Hepatocyte (in vitro differentiated cells): ENCODE results near the gene MBNL3. TPM values are rescaled to one million over a fixed set of nuclear protein-coding genes. Genes with fewer than 3 reads are reported as not detected.

Source experiments
- DNase-seq: peaks from one replicate; pipeline ENCODE4 v3.0.0-alpha.2; 2016; ENCODE audit warnings: low spot score
- H2AFZ ChIP-seq: fragments of 200-600 bp; sonication (generic); 2 replicates; pipeline ENCODE4 v1.6.0; 2016; ENCODE audit warnings: antibody characterized with exemption, mild to moderate bottlenecking
- H3K27ac ChIP-seq: fragments of 200-600 bp; sonication (generic); 2 replicates; pipeline ENCODE4 v1.5.1; 2016; ENCODE audit warnings: mild to moderate bottlenecking
- H3K27me3 ChIP-seq: fragments of 200-600 bp; sonication (generic); 2 replicates; pipeline ENCODE4 v1.6.1; 2016
- H3K36me3 ChIP-seq: fragments of 200-600 bp; sonication (generic); replicated peaks from 2 replicates; pipeline ENCODE4 v1.5.1; 2016; ENCODE audit warnings: low read depth; ENCODE audit not compliant: insufficient read depth
- H3K4me1 ChIP-seq: fragments of 200-600 bp; sonication (generic); 2 replicates; pipeline ENCODE4 v1.5.1; 2016; ENCODE audit warnings: mild to moderate bottlenecking, moderate library complexity; ENCODE audit not compliant: insufficient read depth
- H3K4me2 ChIP-seq: fragments of 200-600 bp; sonication (generic); 2 replicates; pipeline ENCODE4 v1.6.0; 2016
- H3K4me3 ChIP-seq: fragments of 200-600 bp; sonication (generic); 2 replicates; pipeline ENCODE4 v1.5.1; 2016; ENCODE audit warnings: mild to moderate bottlenecking
- H3K79me2 ChIP-seq: fragments of 200-600 bp; sonication (generic); 2 replicates; pipeline ENCODE4 v1.6.0; 2017; ENCODE audit warnings: mild to moderate bottlenecking
- H3K9me2 ChIP-seq: fragments of 200-600 bp; sonication (generic); replicated peaks from 2 replicates; pipeline ENCODE4 v1.6.0; 2017; ENCODE audit warnings: mild to moderate bottlenecking; ENCODE audit not compliant: insufficient read depth
- H3K9me3 ChIP-seq: fragments of 200-600 bp; sonication (generic); 2 replicates; pipeline ENCODE4 v1.5.1; 2016; ENCODE audit warnings: low read depth, mild to moderate bottlenecking
- H4K20me1 ChIP-seq: fragments of 200-600 bp; sonication (generic); 2 replicates; pipeline ENCODE4 v1.6.0; 2016; ENCODE audit warnings: mild to moderate bottlenecking; ENCODE audit not compliant: insufficient read depth, poor library complexity, severe bottlenecking
- EZH2 ChIP-seq: fragments of 200-600 bp; sonication (generic); IDR thresholded peaks from 2 replicates; pipeline ENCODE4 v1.6.1; 2016; ENCODE audit warnings: antibody characterized with exemption, mild to moderate bottlenecking, borderline replicate concordance
- EZH2phosphoT487 ChIP-seq: fragments of 200-600 bp; sonication (generic); IDR thresholded peaks from one replicate; pipeline ENCODE4 v1.6.1; 2018; ENCODE audit warnings: antibody characterized with exemption, mild to moderate bottlenecking, low read depth, moderate library complexity; ENCODE audit not compliant: unreplicated experiment, severe bottlenecking
- WGBS: methylation state at CpG from one replicate; pipeline ENCODE4 v1.1.6; 2016; ENCODE audit warnings: low lambda C conversion rate; ENCODE audit errors: missing lambda C conversion rate; 5-methylcytosine and 5-hydroxymethylcytosine counted together
- polyA plus RNA-seq: library from polyadenylated mRNA; unstranded; fragments of >200 nt; fragmentation: Nextera tagmentation; extraction: Ambion mirVana; gene quantifications from 2 replicates; pipeline ENCODE4 v1.2.1, GENCODE V29; 2016
- total RNA-seq: library from RNA; depleted of rRNA; stranded (reverse); fragments of >200 nt; gene quantifications from 2 replicates; pipeline ENCODE4 v1.2.3, GENCODE V29; 2014
- TF ChIP-seq, protein P1 (sequence below): fragments of 200-600 bp; sonication (generic); IDR thresholded peaks from 2 replicates; pipeline ENCODE4 v1.5.1; 2016; ENCODE audit warnings: antibody characterized with exemption, mild to moderate bottlenecking; ENCODE audit not compliant: poor library complexity

The MBNL3 gene
- total and polyA plus RNA-seq, 2 experiments from 2014 or later = 9.6 to 90.5 TPM

DNA sequence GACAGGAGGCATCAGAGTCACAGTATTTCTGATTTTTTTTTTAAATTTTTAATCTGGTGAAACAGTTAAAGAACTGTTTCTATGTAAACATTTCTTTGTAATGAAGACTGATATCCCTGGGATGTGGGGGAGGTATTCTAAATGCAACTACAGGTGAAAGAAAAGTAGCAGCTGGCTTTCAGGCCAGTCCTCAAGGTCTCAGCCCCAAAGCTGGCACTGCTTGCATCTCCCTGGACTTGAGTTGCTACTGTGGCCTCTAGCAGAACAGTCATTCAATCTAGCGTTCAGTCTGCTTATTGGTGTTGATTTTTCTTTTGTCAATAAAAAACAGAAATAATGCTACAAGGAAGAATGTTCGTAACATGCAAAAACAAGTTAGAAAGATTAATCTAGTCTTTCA is 4.9 kb downstream of the MBNL3 start:
- no peaks in the 10 kb centered on the region for H3K9me2 ChIP-seq
- TF ChIP-seq EZH2 = no peak
- TF ChIP-seq, protein P1, sequence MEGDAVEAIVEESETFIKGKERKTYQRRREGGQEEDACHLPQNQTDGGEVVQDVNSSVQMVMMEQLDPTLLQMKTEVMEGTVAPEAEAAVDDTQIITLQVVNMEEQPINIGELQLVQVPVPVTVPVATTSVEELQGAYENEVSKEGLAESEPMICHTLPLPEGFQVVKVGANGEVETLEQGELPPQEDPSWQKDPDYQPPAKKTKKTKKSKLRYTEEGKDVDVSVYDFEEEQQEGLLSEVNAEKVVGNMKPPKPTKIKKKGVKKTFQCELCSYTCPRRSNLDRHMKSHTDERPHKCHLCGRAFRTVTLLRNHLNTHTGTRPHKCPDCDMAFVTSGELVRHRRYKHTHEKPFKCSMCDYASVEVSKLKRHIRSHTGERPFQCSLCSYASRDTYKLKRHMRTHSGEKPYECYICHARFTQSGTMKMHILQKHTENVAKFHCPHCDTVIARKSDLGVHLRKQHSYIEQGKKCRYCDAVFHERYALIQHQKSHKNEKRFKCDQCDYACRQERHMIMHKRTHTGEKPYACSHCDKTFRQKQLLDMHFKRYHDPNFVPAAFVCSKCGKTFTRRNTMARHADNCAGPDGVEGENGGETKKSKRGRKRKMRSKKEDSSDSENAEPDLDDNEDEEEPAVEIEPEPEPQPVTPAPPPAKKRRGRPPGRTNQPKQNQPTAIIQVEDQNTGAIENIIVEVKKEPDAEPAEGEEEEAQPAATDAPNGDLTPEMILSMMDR = no peak
- no peak for TF ChIP-seq EZH2phosphoT487
- no peaks in the 10 kb centered on the region for H3K36me3 ChIP-seq
- 74% methylated on average over 2 of the region's 2 CpGs for WGBS
- H2AFZ ChIP-seq = no peak overlapping the region
- peaks cover 17% of the 10 kb centered on the region for H3K79me2 ChIP-seq
- no peaks in the 10 kb centered on the region for H4K20me1 ChIP-seq
- H3K27ac ChIP-seq = no peak overlapping the region
- H3K4me2 ChIP-seq = peak overlapping the region; percentile 19
- no peaks in the 10 kb centered on the region for H3K27me3 ChIP-seq
- no peak for DNase-seq
- no peaks in the 10 kb centered on the region for H3K9me3 ChIP-seq
- no peak overlapping the region for H3K4me3 ChIP-seq
- peaks cover 9% of the 10 kb centered on the region for H3K4me1 ChIP-seq

DNA sequence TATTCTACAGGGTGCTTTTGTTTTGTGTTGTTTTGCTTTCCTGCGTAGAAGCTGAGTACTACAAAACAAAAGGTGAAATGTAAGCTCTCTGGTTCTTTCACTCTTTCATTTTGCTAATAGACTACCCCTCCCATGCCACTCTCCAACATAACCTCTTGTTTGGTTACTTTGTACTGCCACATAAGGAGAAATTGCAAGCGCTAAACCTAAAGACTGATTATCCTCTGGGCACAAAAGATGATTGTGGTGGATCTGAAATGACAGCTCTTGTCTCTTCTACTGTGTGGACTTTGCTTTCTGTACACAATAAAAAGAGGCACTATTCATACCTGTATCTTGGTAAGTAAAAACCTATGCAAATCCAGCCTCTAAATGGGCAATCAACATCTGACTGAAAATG is 5.3 kb downstream of the MBNL3 start:
- Histone ChIP-seq H2AFZ (no peak overlapping the region), H3K27me3 (no peaks in the 10 kb centered on the region), H4K20me1 (no peaks in the 10 kb centered on the region), H3K27ac (no peak overlapping the region), H3K36me3 (no peaks in the 10 kb centered on the region), H3K79me2 (peaks cover 17% of the 10 kb centered on the region), H3K9me2 (no peaks in the 10 kb centered on the region), H3K4me3 (no peak overlapping the region), H3K4me2 (peak overlapping the region; percentile 19), H3K9me3 (no peaks in the 10 kb centered on the region), H3K4me1 (peaks cover 9% of the 10 kb centered on the region)
- DNase-seq = no peak
- TF ChIP-seq EZH2 (no peak), EZH2phosphoT487 (no peak)
- 74% methylated on average over 2 of the region's 2 CpGs for WGBS

DNA sequence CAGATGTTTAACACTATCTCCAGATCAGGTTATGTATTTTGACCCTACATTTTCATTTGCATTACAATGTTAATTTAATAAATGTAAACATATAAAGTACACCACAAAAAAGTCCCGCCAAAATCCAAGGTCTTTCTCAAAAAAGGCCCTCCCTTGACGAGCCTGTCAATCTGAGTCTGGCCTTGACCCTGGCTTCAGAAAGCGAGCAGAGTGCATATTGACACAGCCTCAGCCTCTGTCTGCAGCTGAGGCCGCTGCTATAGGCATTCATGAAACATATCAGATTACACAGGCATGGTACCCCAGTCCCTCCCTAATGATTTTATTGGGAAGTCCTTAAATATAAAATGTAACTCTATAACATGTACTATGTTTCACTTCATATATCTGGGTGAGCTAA is 6.2 kb downstream of the MBNL3 start:
- peaks cover 12% of the 10 kb centered on the region for H3K79me2 ChIP-seq
- H3K9me3 ChIP-seq = no peaks in the 10 kb centered on the region
- H3K4me1 ChIP-seq = peaks cover 9% of the 10 kb centered on the region
- WGBS = 45% methylated on average over 4 of the region's 4 CpGs
- no peaks in the 10 kb centered on the region for H3K9me2 ChIP-seq
- H3K4me3 ChIP-seq = no peak overlapping the region
- no peak overlapping the region for H3K27ac ChIP-seq
- no peak for DNase-seq
- H2AFZ ChIP-seq = no peak overlapping the region
- H4K20me1 ChIP-seq = no peaks in the 10 kb centered on the region
- TF ChIP-seq, protein P1 = no peak
- TF ChIP-seq EZH2phosphoT487 (no peak), EZH2 (no peak)
- peak overlapping the region; percentile 13 for H3K4me2 ChIP-seq
- no peaks in the 10 kb centered on the region for H3K36me3 ChIP-seq
- H3K27me3 ChIP-seq = no peaks in the 10 kb centered on the region

DNA sequence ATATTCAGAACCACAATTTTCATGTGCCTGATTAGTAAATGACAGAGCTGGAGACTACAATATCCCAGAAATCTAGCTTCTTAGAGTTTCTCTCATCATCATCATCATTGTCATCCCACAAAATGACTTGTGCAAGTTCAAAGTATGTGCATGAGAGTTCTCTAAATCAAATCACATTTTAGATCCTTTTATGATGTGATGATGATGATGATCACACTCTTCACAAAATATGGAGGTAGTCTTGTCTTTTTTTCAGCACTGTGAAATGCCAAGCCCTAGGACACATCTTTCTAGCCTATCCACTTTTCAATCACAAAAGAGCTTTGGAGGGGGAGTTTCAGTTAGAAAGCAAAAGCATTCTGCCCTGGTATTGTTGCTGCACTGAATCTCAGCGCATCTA is 7.4 kb downstream of the MBNL3 start:
- H3K79me2 ChIP-seq = peaks cover 8% of the 10 kb centered on the region
- H3K4me1 ChIP-seq = peaks cover 9% of the 10 kb centered on the region
- no peaks in the 10 kb centered on the region for H3K9me3 ChIP-seq
- H3K4me2 ChIP-seq = peak overlapping the region; percentile 52
- H3K27me3 ChIP-seq = no peaks in the 10 kb centered on the region
- H4K20me1 ChIP-seq = no peaks in the 10 kb centered on the region
- H3K4me3 ChIP-seq = no peak overlapping the region
- peak overlapping the region; percentile 76 for H3K27ac ChIP-seq
- WGBS = 12% methylated on average over 1 of the region's 1 CpG
- TF ChIP-seq, protein P1 = no peak
- TF ChIP-seq EZH2phosphoT487 = no peak
- no peak for TF ChIP-seq EZH2
- no peaks in the 10 kb centered on the region for H3K9me2 ChIP-seq
- H3K36me3 ChIP-seq = no peaks in the 10 kb centered on the region
- DNase-seq = no peak
- H2AFZ ChIP-seq = no peak overlapping the region
